NCI-H1694 (cell line): ENCODE results near the gene LONRF3.

Experiments
- DNase-seq: peaks from one replicate; lab custom pipeline; 2025; lab: John Stamatoyannopoulos, UW

LONRF3 gene

DNA sequence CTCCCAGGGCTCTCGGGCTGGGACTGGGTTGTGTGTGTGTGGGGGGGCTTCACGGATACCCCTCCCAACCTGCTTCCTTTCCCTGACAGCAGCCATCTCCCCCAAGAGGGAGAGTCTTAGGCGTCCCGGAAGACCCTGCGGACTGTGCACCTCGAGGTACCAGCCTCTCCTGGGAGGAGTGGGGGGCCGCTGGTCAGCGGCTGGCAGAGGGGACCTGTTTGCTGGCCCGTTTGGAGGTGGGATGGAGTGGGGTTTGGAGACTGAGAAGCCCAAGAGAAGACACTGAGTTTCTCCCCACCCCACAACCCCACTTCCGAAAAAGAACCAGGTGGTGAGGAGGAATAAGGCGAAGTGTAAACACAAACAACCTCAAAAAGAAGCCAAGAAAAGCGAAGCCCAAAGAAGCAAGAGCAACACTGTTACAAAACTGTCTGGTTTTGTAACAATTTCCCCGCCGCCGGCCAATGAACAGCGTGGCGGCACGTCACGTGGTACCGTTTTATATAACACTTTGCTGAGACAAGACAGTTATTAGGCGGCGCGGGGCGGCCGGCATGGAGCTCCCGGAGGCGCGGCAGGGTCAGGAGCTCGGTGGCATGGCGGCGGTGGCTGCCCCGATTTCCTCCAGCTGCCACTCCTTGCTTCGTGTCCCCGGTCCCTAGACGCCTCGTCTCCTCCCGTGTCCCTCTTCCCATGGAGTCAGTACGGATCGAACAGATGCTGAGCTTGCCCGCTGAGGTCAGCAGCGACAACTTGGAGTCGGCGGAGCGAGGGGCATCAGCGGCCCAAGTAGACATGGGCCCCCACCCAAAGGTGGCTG lies at the start of gene LONRF3:
Gene LONRF3, plus strand, starts transcription at position 531 of the 820 bp plus-strand sequence. Its CDS starts 163 bp downstream, at position 694.
- DNase-seq: peak; percentile 40

GRCh38 chrX:118928151-118928550 lies 46.3 kb upstream of the LONRF3 start:
- no peak for DNase-seq

DNA sequence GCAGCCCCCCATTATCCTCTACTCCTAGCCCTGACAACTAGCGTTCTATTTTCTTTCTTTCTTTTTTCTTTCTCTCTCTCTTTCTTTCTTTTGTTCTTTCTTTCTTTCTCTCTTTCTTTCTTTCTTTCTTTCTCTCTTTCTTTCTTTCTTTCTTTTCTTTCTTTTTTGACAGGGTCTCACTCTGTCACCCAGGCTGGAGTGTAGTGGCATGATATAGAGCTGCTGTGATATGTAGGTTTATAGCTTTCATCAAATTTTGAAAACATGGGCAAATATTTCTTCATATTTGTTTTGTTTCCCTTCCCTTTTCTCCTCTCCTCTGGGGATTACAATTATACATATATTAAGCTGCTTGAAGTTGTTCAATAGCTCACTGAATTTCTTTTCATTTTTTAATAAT lies 39.1 kb upstream of the LONRF3 start:
- no peak for DNase-seq

DNA sequence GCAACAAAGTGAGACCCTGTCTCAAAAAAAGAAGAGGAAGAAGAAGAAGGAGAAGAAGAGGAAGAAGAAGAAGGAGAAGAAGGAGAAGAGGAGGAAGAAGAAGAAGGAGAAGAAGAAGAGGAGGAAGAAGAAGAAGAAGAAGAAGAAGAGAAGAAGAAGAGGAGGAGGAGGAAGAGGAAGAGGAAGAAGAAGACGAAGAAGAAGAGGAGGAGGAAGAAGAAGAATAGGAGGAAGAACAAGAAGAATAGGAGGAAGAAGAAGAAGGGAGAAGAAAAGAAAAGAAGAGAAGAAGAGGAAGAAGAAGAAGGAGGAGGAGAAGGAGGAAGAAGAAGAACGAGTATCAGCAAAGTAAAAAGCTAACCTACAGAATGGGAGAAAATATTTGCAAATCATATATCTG lies 33.3 kb upstream of the LONRF3 start:
- DNase-seq: no peak

DNA sequence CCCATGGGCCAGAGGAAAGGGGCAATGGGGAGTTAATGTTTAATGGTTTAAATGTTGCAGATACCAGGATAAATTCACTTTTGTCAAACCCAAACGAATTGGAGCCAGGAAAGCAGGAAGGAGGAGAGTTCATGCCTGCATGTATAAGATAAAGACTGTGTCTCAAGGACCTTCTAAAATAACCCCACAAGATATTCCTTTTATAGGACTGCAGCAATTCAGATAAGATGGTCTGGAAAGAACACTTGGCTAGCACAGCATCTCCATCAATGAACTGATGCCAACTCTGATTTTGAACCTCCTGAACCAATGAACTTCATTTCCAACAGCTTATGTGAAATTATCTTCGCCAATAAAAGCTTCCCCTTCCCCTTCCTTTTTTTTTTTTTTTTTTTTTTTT lies 31.3 kb upstream of the LONRF3 start:
- no peak for DNase-seq

- peak; percentile 20 for DNase-seq
These were observed 28.5 kb upstream of the LONRF3 start for GRCh38 chrX:118945921-118946320.

- DNase-seq: no peak
These were observed 26.1 kb upstream of the LONRF3 start for GRCh38 chrX:118948270-118948669.

- no peak for DNase-seq
These were observed 12.4 kb upstream of the LONRF3 start for GRCh38 chrX:118961866-118962560.

GRCh38 chrX:118963159-118963558 lies 11.3 kb upstream of the LONRF3 start:
- DNase-seq: no peak

- DNase-seq: no peak
These were observed 10.2 kb upstream of the LONRF3 start for GRCh38 chrX:118964252-118964651.

DNA sequence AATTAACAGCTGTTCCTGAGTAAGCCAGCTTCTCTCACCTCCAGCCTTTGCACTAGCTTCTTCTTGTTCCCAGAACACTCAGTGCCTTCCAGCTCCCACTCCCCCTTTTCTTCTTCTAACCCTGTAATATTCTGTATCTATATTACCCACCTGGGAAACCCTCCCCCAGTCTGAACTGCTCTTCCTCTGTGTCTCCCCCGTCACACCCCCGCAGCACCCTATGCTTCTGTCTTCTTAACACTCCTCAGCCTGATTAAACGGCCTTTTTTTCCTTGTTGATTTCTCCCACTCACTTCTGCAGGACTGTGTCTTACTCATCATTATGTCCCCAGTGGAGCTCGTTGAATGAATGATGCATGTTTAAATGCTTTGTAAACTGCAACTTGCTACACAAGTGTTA lies 9.0 kb upstream of the LONRF3 start:
- no peak for DNase-seq

DNA sequence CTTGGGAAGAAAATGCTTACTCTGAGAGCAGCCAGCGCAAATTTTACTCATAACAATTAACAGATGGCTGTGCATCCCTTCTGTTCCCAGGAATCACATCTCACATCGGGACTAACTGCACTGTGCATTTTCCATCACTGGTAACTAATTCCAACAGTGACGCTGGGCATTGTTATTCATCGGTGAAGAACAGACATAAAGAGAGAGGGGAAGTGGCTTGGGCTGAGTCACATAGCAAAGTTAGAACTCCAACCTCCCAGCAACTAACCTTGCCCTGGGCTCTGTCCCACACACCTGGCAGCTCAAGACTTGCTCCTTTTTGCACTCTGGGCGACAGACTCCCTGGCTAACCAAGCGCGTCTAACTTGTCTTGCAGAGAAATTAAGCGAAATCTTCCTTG lies 6.4 kb upstream of the LONRF3 start:
- DNase-seq: peak; percentile 18

DNA sequence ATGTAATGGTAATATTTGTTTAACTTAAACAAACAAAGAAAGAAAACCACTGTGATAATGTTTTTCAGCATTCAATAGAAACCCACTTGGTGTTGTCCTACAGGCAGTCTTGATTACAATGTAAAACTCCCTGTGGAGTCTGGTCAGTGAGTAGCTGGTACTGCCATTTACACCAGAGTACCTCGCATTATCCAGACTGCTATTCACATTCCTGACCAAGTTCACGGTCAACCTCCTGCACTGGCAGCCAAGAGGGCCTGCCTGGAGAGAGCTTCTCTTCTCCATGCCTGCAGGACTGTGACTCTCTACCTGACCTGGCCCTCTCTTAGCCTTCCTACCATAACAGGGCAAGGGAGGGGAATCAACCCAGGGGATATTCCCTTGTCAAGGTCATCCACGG lies 2.9 kb upstream of the LONRF3 start:
- DNase-seq: no peak

- no peak for DNase-seq
These were observed 880 bp upstream of the LONRF3 start for GRCh38 chrX:118973389-118974087.

DNA sequence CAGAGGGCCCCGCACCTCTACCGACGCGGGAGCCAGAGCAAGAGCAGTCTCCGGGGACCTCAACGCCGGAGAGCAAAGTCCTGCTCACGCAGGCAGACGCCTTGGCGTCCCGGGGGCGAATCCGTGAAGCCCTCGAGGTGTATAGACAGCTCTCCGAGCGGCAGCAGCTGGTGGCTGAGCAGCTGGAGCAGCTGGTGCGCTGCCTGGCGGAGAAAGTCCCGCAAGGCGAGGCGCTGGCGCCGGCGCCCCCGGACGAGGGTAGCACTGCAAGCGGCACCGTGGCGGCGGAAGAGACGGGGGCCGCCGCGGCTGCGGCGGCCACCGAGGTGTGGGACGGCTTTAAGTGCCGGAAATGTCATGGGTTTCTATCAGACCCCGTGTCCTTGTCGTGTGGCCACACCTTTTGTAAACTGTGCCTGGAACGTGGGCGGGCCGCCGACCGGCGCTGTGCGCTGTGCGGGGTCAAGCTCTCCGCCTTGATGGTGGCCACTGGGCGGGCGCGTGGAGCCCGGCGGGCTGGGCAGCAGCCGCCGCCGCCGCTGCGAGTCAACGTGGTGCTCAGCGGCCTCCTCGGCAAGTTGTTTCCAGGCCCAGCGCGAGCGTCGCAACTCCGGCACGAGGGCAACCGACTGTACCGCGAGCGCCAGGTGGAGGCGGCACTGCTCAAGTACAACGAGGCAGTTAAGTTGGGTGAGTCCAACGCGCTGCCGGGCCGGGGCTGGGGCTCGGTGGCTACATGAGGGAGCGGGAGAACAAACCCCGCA lies 672 bp downstream of the LONRF3 start:
- DNase-seq: peak; percentile 37

- no peak for DNase-seq
These were observed 1.6 kb downstream of the LONRF3 start for GRCh38 chrX:118975831-118976598.

GRCh38 chrX:118976599-118977340 lies 2.4 kb downstream of the LONRF3 start:
- no peak for DNase-seq

DNA sequence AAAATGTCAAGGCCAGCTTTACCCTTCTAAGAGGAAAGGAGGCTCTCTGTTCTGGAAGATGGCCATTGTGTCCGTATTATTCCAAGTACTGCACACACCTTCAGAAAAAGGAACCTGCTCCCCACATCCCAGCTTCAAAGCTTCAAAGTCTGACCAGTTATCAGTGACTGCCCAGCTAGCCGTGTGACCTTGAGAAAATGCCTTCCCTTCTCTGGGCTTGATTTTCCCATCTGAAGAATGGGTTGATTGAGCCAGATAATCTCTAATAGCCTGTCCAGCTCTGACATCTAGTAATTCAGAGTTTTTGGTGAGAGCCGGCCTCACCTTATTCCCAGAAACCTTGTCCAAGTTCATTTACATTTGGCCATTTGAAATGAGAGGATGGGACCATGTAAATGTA lies 3.0 kb downstream of the LONRF3 start:
- DNase-seq: no peak

- no peak for DNase-seq
These were observed 4.0 kb downstream of the LONRF3 start for GRCh38 chrX:118978451-118978850.

GRCh38 chrX:118980761-118981160 lies 6.3 kb downstream of the LONRF3 start:
- no peak for DNase-seq

GRCh38 chrX:118983513-118983912 lies 9.1 kb downstream of the LONRF3 start:
- no peak for DNase-seq
